Measurements from ENCODE around the gene COBL.

The COBL gene

GRCh38 chr7:51313738-51314425 lies 2.7 kb downstream of the COBL start:
- no peak for TF ChIP-seq CTCF (IDR thresholded peaks at IDR 0.05; ENCODE audit: extremely low read depth, insufficient read depth, missing control alignments)
- in situ Hi-C loops (cut with MboI; ENCODE audit: low pct_unique_long_range_greater_than_20kb, low sequenced_read_pairs, unreplicated experiment), result no loop called here
- no peak for DNase-seq (ENCODE audit: low spot score)

GRCh38 chr7:51312951-51313737 lies 3.5 kb downstream of the COBL start:
- in situ Hi-C loops (cut with MboI; ENCODE audit: low pct_unique_long_range_greater_than_20kb, low sequenced_read_pairs, unreplicated experiment), result no loop called here
- TF ChIP-seq CTCF (IDR thresholded peaks at IDR 0.05; ENCODE audit: extremely low read depth, insufficient read depth, missing control alignments), result no peak
- no peak for DNase-seq (ENCODE audit: low spot score)

GRCh38 chr7:51311166-51311565 lies 5.4 kb downstream of the COBL start:
- TF ChIP-seq CTCF (IDR thresholded peaks at IDR 0.05; ENCODE audit: extremely low read depth, insufficient read depth, missing control alignments), result no peak
- DNase-seq (ENCODE audit: low spot score), result no peak
- in situ Hi-C loops (cut with MboI; ENCODE audit: low pct_unique_long_range_greater_than_20kb, low sequenced_read_pairs, unreplicated experiment), result no loop called here

- in situ Hi-C loops (cut with MboI; ENCODE audit: low pct_unique_long_range_greater_than_20kb, low sequenced_read_pairs, unreplicated experiment), result no loop called here
- no peak for DNase-seq (ENCODE audit: low spot score)
- no peak for TF ChIP-seq CTCF (IDR thresholded peaks at IDR 0.05; ENCODE audit: extremely low read depth, insufficient read depth, missing control alignments)
These were observed 6.5 kb downstream of the COBL start for GRCh38 chr7:51310131-51310583.

GRCh38 chr7:51309361-51310130 lies 7.1 kb downstream of the COBL start:
- TF ChIP-seq CTCF (IDR thresholded peaks at IDR 0.05; ENCODE audit: extremely low read depth, insufficient read depth, missing control alignments), result no peak
- in situ Hi-C loops (cut with MboI; ENCODE audit: low pct_unique_long_range_greater_than_20kb, low sequenced_read_pairs, unreplicated experiment), result no loop called here
- no peak for DNase-seq (ENCODE audit: low spot score)

GRCh38 chr7:51308696-51309095 lies 7.9 kb downstream of the COBL start:
- no peak for TF ChIP-seq CTCF (IDR thresholded peaks at IDR 0.05; ENCODE audit: extremely low read depth, insufficient read depth, missing control alignments)
- no peak for DNase-seq (ENCODE audit: low spot score)
- in situ Hi-C loops (cut with MboI; ENCODE audit: low pct_unique_long_range_greater_than_20kb, low sequenced_read_pairs, unreplicated experiment), result no loop called here
